Chondrocyte (in vitro differentiated cells): ENCODE results near the gene VSTM4. TPM values are rescaled to one million over a fixed set of nuclear protein-coding genes. Genes with fewer than 3 reads are reported as not detected.
A peak's percentile ranks its signal among the peaks of the same experiment; 100 is the strongest.

Experiments used
- DNase-seq: peaks from one replicate; pipeline ENCODE4 v3.0.0; 2021; ENCODE audit warnings: mixed read lengths, low spot score
- H3K27ac Mint-ChIP-seq: one replicate; pipeline ENCODE4 v1.8.0; 2021; ENCODE audit warnings: mild to moderate bottlenecking, moderate library complexity, mixed read lengths; ENCODE audit not compliant: unreplicated experiment
- H3K27me3 Mint-ChIP-seq: 2 replicates; pipeline ENCODE4 v1.8.0; 2021; ENCODE audit warnings: low read depth, mixed read lengths
- H3K36me3 Mint-ChIP-seq: 2 replicates; pipeline ENCODE4 v1.8.0; 2021; ENCODE audit warnings: low read depth, mixed read lengths
- H3K4me1 Mint-ChIP-seq: 2 replicates; pipeline ENCODE4 v1.8.0; 2021; ENCODE audit warnings: low read depth, mild to moderate bottlenecking, mixed read lengths
- H3K4me3 Mint-ChIP-seq: one replicate; pipeline ENCODE4 v1.8.0; 2021; ENCODE audit warnings: mild to moderate bottlenecking, moderate library complexity, mixed read lengths; ENCODE audit not compliant: unreplicated experiment
- H3K9me3 Mint-ChIP-seq: 2 replicates; pipeline ENCODE4 v1.8.0; 2021; ENCODE audit warnings: low read depth, mixed read lengths
- total RNA-seq: library from RNA; stranded (reverse); gene quantifications from 3 replicates; pipeline ENCODE4 v1.2.1, GENCODE V29; 2021
- TF ChIP-seq, protein P1 (sequence below): fragments of 200-600 bp; sonication (generic); IDR thresholded peaks from 2 replicates; pipeline ENCODE4 v1.5.0; 2021; ENCODE audit warnings: antibody characterized with exemption, mild to moderate bottlenecking, moderate library complexity

The VSTM4 gene
- total RNA-seq, 1 donor from 2014 or later, result 7.2 TPM

DNA sequence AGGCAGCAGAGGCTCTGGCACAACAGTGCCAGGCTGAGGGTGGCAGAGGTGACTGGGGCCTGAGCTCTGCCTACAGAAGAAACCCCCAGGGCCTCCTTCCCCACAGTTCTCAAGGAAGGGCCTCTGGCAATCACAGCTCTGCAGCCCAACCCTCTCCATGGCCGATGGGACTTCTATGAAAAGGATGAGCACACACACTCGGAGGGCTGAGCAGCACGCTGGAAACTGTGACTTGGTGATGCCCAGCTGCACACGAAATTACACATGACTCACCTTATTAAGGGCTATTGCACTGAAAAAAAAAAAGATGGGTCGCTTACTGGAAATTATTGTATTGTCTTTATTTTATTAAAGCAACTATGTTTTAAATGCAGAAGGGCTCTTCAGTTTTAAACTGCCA is 132.7 kb downstream of the VSTM4 start:
- Mint-ChIP-seq H3K27ac (no peak overlapping the region), H3K27me3 (peaks cover 14% of the 10 kb centered on the region), H3K9me3 (no peaks in the 10 kb centered on the region), H3K4me1 (no peaks in the 10 kb centered on the region), H3K36me3 (no peaks in the 10 kb centered on the region), H3K4me3 (no peak overlapping the region)
- DNase-seq, result no peak
- TF ChIP-seq, protein P1, sequence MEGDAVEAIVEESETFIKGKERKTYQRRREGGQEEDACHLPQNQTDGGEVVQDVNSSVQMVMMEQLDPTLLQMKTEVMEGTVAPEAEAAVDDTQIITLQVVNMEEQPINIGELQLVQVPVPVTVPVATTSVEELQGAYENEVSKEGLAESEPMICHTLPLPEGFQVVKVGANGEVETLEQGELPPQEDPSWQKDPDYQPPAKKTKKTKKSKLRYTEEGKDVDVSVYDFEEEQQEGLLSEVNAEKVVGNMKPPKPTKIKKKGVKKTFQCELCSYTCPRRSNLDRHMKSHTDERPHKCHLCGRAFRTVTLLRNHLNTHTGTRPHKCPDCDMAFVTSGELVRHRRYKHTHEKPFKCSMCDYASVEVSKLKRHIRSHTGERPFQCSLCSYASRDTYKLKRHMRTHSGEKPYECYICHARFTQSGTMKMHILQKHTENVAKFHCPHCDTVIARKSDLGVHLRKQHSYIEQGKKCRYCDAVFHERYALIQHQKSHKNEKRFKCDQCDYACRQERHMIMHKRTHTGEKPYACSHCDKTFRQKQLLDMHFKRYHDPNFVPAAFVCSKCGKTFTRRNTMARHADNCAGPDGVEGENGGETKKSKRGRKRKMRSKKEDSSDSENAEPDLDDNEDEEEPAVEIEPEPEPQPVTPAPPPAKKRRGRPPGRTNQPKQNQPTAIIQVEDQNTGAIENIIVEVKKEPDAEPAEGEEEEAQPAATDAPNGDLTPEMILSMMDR, result no peak

DNA sequence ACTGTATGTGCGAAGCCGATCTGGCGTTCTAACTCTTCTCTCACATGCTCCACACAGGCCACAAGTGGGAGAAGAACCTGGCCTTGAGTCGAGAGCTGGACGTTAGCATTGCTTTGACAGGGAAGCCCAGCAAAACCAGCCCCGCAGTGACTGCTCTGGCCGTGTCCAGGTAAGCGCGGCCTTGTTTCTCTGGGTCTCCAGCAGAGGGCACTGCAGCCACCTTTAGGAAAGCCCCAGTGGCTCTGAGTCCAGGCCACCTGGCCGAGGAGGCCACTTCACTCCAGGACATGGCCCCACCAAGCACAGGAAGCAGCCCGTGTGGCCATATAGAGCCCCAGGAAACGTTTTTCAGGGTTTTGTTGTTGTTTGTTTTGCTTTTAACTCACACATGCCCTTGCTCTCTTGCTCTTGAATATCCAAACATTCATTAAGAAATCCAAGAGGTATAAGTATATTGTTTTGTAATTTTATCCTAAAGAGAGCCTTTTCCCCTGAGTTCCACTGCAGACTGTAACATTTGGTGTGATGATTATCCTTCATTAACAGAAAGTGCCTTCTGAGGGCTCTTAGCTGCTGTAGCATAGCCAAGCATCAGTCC is 133.9 kb downstream of the VSTM4 start:
- no peak overlapping the region for H3K27ac Mint-ChIP-seq
- no peaks in the 10 kb centered on the region for H3K4me1 Mint-ChIP-seq
- H3K27me3 Mint-ChIP-seq, result peaks cover 14% of the 10 kb centered on the region
- H3K36me3 Mint-ChIP-seq, result no peaks in the 10 kb centered on the region
- H3K9me3 Mint-ChIP-seq, result no peaks in the 10 kb centered on the region
- no peak overlapping the region for H3K4me3 Mint-ChIP-seq
- no peak for DNase-seq
- TF ChIP-seq, protein P1, result peak; percentile 92

DNA sequence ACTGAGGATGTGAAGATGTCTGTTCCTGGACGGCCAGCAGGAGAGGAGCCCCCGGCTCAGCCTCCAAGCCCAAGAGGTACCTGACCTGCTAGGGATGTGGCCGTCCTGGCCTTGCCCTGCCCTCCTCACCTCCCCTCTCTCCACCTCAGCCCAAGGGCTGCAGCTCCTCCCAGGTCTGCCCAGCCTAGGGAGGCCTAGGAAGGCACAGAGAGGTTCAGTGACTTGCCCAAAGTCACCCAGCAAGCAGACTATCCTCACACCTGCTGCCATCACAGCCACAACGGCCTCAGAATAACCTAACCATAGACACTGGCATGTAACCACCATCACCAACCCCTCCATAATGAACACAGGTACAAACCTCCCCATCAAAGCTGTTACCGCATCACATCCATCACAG is 137.0 kb downstream of the VSTM4 start:
- DNase-seq, result no peak
- Mint-ChIP-seq H3K27me3 (peaks cover 19% of the 10 kb centered on the region), H3K4me3 (no peak overlapping the region), H3K9me3 (no peaks in the 10 kb centered on the region), H3K27ac (no peak overlapping the region), H3K36me3 (no peaks in the 10 kb centered on the region), H3K4me1 (no peaks in the 10 kb centered on the region)
- TF ChIP-seq, protein P1, result no peak

- H3K27me3 Mint-ChIP-seq, result peaks cover 33% of the 10 kb centered on the region
- H3K4me3 Mint-ChIP-seq, result no peak overlapping the region
- TF ChIP-seq, protein P1, result peak; percentile 64
- peaks cover 8% of the 10 kb centered on the region for H3K9me3 Mint-ChIP-seq
- no peak for DNase-seq
- peaks cover 2% of the 10 kb centered on the region for H3K36me3 Mint-ChIP-seq
- no peak overlapping the region for H3K27ac Mint-ChIP-seq
- H3K4me1 Mint-ChIP-seq, result no peaks in the 10 kb centered on the region
These were observed 139.1 kb downstream of the VSTM4 start for GRCh38 chr10:48976196-48976595.

DNA sequence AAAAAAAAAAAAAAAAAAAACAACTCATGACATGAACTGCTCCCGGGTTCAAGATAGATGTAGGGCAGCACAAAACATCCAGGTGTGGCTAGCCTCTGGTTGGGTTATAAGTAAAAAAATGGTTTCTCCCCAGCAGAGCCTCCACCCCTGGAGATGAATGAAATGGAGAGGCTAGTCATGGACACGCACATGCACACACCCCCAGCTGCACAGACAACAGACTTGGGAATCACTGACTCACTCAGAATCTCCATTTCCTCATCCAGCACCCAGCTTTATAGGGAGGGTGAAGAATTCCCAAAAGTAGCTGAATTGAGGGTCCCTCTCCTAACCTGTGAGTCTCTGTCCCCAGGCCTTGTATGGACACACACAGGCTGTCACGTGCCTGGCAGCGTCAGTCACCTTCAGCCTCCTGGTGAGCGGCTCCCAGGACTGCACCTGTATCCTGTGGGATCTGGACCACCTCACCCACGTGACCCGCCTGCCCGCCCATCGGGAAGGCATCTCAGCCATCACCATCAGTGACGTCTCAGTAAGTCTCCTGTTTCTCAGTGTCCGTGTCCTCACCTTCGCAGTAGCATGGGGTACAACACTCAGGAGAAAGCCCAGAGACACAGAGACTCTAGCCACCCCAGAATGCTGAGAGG is 140.7 kb downstream of the VSTM4 start:
- Mint-ChIP-seq H3K4me1 (no peaks in the 10 kb centered on the region), H3K27ac (no peak overlapping the region), H3K27me3 (peaks cover 32% of the 10 kb centered on the region), H3K9me3 (peaks cover 8% of the 10 kb centered on the region), H3K4me3 (no peak overlapping the region), H3K36me3 (peaks cover 2% of the 10 kb centered on the region)
- TF ChIP-seq, protein P1, result no peak
- no peak for DNase-seq
